Stimulated activated CD4-positive, alpha-beta T cell treated with anti-CD3 and anti-CD28 coated beads, Interleukin-1b, Interleukin-23, amount 100 ng/mL, for 24 hours (primary cell): ENCODE data around the gene ARL11.

ENCODE experiments used
- DNase-seq, 4 experiments: peaks; one replicate each; pipeline ENCODE4 v3.0.0-alpha.2; 2020; ENCODE audit warnings: low read depth in 4 of 4, low spot score in 1 of 4

Gene ARL11

DNA sequence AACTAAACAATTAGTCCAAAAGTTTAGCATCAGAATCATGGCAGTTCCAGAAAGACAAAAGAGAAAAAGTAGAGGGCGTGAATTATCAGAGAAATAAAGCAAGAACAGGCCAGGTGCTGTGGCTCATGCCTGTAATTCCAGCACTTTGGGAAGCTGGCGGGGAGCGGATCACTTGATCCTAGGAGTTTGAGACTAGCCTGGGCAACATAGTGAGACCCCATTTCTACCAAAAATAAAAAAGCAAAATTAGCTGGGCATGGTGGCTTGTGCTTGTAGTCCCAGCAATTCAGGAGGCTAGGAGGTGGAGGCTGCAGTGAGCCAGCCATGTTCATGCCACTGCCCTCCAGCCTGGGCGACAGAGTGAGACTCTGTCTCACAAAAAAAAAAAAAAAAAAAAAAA, 18.4 kb downstream of the ARL11 start:
- DNase-seq, result no peak

DNA sequence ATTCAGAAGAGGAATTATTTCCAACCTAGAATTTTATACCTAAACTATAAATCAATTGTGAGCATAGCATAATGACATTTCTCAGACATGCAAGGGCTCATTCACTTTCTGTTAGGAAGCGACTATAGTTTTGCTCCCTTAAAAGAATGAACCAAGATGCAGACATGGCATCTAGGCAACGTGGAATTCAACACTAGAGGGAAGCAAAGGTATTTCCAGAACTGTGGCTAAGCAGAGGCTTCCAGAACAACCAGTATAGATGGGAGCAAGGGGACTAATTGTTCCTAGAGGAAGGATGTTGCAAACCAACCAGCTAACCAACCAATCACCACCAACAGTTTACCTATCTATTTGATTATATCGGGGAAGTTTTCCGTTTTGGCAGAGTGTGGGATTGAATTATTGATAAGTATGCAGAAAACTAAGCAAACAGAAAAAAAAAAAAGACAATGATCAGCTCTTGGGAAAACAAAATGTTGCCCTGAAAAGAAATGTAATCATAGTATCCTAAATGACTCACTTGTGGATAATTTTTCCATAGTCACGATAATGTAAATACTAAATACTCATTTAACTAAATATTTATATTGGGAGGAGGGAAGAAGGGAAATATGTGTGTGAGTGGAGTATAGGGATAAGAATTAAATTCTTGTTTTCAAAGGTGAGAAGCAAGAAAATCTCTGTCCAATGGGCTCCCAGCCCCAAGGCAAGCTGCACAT, 21.1 kb downstream of the ARL11 start:
- no peak for DNase-seq

DNA sequence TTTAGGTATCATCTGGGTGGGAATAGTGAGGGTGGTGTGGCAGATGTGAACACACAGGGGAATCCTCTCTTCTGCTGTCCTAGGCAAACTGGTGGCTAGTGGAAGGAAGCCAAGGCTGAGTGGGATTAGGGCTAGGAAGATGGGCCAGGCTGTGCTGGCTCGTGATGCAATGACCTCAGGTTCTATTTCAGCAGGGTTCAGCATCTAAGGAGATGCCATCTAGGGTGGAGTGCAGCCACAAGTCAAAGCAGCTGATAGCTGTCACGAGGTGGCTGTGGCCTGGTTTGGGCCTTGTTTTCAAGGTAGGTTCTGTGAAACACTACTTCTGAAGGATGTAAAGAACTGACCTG, 21.6 kb downstream of the ARL11 start:
- DNase-seq, result no peak

DNA sequence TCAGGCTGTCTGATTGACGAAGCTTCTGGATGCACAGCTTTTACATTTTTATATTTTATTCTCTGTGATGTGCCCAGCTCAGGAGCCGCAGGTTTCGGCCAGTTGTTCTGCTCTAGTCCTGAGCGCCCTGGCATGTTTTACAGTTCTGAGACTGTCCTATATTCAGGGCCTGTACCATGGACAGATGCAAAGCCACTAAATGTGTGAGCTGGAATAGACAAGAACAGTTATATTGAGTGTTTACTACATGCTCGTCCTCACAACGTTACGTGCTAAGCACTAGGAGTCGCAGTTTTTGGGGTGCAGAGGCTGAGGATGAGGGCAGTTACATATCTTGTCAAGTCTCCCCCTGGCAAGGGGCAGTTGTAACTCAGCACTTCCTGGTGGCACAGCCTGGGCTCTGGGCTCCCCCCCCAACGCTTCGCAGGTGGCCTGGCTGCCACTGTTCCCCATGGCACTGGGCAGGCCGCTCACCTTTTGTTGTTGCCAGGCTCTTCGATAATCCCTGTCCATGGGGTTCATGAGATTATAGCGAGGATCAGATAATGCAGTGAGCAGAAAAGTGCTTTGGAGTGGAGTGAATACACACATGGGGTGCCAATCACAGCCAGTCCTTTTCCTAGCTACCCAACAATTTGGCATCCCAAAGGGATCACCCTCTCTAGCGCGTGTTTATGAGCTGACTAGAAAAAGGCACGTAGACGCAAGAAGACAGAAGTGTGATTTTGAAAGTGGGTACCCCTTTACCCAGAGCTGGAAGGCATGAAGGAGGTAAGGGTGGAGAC, 23.5 kb downstream of the ARL11 start:
- no peak for DNase-seq

DNA sequence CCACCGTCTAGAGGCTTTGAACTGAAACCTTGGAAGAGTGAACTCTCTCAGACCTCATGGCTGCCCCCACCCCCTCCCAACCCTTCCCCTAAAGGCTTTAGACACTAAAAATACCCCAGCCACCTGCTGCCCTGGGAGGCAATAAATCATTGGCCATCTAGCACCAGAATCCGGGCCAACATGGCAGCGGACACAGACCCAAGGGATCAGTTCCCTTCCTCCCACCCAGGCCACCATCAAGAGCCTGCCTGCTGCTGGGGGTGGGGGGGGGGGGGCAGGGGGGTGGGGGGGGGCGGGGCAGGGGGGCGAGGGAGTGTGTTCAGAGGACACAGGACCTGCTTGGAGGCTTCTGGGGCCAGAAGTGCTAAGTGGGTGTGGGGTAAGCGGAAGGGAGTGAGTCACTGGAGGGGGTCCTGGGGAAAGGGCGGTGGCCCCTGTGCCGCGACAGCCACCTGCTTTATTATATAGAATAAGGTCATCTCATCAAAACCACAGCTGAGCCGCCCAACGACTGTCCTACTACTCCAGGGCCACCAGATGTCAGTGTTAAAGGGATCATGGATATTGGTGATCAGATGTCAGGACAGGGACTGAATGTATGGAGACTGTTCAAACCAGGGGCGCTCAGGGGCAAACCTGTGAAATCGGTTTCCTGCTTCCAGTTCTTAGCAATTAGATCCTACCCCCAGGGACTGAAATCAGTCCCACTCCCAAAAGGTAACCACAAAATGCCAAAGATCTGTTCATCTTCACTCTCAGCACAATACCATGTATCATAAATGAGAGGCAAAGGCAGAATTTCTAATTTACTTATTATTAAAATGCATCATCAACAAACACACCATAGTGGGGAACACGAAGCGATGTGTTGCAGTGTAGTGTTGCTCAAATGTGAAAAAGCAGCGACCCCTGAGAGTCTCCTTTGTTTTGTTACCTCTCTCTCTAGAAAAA, 24.3 kb downstream of the ARL11 start:
- no peak for DNase-seq

DNA sequence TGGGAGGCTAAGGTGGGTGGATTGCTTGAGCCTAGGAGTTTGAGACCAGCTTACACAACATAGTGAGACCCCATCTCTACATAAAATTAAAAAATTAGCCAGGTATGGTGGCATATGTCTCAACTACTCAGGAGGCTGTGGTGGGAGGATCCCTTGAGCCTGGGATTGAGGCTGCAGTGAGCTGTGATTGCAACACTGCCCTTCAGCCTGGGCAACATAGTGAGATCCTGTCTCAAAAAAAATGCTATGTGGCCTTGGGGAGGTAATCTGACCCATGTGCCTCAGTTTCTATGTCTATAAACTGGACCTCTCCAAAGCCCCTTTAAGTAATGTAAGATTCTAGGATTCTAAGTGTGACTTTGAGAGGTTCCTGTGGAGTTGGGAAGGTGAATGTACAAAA, 25.2 kb downstream of the ARL11 start:
- no peak for DNase-seq

DNA sequence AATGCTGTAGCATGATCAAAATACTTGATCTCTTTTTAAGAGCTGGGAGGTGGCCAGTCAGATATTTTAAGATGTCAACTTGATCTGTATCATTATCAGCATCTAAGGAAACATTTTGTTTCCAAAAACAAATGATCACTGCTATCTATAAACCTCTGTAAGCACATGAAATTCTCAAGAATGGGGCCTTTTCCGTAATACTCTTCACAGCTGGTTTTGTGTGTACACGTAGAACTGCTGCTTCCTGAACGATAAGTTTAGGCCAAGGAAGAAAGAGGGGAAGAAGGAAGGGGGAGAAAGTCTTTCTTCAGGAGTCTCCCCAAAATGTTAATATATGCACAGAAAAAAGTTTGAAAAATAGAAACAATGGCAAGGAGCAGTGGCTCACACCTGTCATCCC, 25.7 kb downstream of the ARL11 start:
- no peak for DNase-seq

DNA sequence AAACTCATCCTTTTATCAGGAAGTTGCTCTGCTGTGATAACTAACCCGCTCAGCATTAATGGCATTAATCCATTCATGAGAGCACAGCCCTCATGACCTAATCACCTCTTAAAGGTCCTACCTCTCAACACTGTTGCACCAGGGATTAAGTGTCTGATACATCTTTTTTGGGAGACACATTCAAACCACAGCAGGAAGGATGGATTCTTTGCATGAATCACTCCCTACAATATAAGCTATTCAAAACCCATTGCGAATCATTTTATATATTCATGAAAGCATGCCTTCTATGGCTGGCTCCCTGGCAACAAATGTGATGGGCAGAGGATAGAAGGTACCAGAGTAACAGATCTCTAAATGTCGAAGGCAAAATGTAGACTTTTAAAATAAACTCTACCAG, 27.6 kb downstream of the ARL11 start:
- DNase-seq, result no peak

DNA sequence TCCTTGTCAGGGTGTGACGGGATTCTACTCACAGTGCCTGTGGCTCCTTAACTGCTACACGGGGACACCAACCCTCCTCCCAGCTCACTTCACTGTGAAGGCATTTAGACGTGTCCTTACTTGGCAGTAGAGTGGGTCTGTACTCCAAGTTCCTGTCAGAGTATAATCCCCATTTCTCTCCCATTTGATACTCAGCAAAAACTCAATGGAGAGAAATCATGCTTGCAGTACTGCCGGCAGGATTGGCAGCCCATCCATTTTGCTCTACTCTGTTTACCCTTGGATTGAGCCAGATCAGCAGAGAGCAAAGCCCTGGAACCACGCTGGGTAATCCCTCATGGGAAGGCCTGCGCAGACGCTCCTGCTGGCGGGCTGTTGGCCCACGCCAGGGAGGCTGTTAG, 28.9 kb downstream of the ARL11 start:
- DNase-seq, result no peak

DNA sequence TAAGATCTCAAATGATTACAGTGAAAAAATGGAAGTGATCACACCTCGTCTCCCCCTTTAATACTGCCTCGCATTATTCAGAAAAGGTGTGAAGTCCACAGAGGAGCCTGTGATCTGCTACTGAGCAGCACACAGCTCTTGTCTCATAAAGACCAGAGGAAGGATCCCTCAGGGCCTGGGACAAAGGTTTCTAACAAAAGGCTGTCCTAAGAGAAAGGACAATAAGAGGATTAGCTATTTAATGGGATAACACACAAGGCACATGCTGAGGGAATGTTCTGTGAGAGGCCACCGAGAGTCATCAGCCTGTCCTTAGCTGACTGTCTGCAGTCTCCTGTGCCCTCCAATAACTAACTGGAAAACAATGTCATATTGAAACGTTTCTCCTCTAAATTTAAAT, 36.3 kb downstream of the ARL11 start:
- no peak for DNase-seq

DNA sequence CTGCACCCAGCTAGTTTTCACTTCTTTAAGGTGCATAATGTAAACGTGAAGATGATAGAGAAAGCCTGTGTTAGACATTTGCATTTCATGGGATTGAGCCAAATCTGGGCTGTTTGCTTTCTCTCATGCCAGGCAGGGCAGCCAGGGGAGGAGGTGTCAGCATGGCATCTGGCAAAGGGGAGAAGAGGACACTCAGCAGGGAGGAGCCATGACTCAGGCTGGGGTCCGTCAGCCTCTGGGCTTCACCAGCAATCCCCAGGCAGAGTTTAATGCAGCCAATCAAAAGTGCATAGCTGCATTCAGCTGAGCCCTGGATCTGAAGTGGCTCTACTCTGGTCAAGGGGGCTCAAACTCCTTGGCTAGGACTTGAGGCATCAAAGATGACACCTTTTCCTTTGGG, 39.5 kb downstream of the ARL11 start:
- no peak for DNase-seq

DNA sequence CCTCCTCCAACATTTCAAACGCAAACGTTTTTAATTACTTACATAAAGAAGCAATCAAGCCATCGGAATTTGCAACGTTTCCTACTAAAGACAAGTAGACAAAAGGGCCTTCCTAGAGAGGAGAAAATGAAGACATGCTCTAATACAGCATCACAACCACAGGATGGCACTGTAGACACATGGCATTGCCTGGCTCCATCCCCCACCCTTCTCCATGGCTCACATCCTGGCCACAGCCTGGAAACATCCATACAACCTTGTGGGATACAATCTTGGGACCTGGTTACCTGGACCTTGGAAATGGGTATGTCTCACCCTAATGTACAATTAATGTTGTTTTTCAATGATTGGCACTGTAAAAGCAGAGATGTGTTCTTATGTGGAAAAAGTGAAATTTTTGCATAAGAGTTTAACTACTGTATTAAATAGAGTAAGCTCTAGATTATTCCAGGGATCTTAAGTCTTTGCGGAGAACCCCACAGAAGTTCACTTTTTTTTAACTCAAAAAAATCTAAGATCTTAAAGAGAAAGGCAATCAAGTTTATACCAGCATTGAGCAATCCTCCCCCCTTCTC, 41.5 kb downstream of the ARL11 start:
- DNase-seq, result no peak

DNA sequence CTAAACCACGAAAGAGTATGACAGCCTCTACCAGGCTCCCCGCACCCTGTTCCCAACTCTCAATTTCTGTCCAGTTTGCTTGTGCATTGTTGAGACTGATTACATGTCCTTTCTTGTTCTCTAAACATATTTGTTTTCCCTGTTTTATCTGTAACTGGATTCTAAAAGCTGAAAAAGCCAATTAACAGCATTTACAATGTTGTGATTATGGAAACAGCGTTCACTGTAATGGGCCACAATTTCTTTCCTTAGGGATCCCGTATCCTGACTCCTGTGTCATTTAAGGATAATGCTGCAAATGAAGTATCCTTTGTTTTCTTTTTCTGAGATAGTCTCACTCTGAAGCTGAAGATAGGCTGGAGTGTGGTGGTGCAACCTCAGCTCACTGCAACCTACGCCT, 42.5 kb downstream of the ARL11 start:
- DNase-seq, result no peak

DNA sequence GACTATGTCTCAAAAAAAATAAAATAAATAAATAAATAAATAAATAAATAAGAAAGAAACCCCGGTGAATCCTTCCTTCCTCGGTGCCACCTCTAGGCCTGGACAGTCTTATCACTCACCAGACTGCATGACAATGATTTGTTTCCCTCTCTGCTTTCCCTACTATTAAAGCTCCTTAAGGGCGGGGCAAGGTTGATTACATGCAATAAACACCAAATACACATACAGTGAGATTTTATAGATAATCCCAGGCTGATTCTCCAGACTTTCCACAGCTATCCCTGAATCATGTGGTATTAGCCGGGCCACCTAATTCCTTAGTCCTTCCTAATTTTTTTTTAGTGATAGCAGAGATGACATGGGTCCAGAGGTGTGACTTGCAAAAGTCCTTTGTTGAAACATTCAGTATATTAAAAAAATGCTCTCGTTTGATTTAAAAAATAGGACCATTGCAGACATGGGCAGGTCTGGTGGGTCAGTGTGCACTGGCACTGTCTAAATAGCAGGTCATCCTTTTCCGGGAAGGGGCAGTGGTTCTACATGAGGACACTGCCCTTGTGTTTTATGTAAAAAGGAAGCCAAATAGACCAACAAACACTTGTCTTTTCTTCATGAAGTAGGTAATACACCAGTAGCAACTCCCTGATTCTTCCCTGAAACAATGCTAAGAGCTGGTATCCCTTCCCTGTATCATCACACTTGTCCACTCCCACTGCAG, 48.4 kb downstream of the ARL11 start:
- DNase-seq, result no peak

DNA sequence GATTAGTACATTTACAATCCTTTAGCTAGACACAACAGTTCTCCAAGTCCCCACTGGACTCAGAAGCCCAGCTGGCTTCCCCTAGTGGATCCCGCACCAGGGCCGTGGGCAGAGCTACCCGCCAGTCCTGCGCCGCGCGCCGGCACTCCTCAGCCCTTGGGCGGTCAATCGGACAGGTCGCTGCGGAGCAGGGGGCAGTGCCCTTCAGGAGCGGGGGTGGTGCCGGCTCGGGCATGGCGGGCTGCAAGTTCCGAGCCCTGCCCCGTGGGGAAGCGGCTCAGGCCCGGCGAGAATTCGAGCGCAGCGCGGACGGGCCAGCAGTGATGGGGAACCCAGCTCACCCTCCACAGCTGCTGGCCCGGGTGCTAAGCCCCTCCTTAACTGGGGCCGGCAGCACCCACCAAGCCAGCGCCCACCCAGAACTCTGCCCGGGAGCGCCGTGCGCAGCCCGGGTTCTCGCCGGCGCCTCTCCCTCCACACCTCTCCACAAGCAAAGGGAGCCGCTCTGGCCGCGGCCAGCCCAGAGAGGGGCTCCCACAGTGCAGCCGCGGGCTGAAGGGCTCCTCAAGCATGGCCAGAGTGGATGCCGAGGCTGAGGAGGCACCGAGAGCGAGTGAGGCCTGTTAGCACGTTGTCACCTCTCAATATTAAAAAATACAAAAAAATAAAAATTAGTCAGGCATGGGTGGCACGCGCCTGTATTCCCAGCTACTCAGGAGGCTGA, 50.0 kb downstream of the ARL11 start:
- DNase-seq, result no peak

DNA sequence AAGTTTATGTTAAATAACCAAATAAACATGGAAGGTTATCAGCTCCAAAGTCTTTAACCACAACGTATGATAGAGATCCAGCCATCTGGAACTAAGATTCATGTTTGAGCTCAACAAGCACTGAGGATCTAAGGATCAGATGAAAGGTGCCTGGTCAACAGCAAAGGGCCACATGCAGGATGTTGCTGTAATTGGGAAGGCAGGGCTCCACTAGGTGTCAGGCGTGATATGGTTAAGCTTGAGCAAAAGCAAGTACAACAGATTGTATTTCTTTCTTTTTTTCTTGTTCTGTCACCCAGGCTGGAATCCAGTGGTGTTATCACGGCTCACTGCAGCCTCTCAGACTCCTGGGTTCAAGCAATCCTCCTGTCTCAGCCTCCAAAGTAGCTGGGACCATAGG, 50.9 kb downstream of the ARL11 start:
- DNase-seq, result no peak

DNA sequence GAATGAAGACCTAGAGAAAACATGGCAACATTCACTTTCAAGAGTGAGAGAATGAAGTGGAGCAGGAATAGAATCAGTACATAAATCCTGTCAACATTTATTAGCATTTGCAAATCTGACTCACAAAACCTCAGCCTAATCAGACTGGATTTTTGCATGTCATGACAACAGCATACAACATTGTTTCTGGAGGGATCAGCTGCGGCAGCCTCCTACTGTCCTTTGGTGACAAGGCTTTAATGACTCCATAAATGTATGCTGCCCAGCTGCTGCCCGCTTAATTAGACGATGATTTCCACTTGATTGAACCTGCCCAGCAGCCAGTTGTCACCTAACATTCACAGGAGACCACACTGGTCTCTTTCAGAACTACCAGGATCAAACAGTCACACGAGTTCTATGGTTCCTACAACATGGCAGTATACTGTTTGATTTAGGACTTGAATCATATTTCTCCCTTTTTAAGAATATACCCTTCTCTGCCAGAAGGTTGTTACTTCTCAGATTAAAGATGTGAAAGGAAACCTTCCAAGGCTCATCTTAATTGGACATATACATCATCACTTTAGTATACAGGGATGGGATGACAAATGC, 53.6 kb downstream of the ARL11 start:
- DNase-seq, result no peak
